ENCODE data around the gene SETBP1.

SETBP1 gene

GRCh38 chr18:45102126-45102525, 421.4 kb downstream of the SETBP1 start:
- peaks cover 65% of the 10 kb centered on the region for H3K4me1 ChIP-seq (ENCODE audit: control insufficient read depth, low read length)
- peak overlapping the region; percentile 94 for H3K27ac ChIP-seq (ENCODE audit: low read depth, low read length)
- no peaks in the 10 kb centered on the region for H4K20me1 ChIP-seq (ENCODE audit: control insufficient read depth, insufficient read depth, low read depth, low read length)
- no peak for TF ChIP-seq CTCF (IDR thresholded peaks at IDR 0.05; ENCODE audit: low read depth, low read length, poor library complexity, severe bottlenecking)
- no peak for TF ChIP-seq EZH2phosphoT487 (IDR thresholded peaks at IDR 0.05; ENCODE audit: borderline replicate concordance, low read length)
- H3F3A ChIP-seq (ENCODE audit: control insufficient read depth, insufficient read depth) = peaks cover 39% of the 10 kb centered on the region
- H3K9me3 ChIP-seq (ENCODE audit: control insufficient read depth, insufficient read depth, low read length) = no peaks in the 10 kb centered on the region
- peak overlapping the region; percentile 53 for H3K4me3 ChIP-seq (ENCODE audit: low read length)
- peak overlapping the region; percentile 84 for H3K4me2 ChIP-seq (ENCODE audit: low read length)
- no peaks in the 10 kb centered on the region for H3K79me2 ChIP-seq (ENCODE audit: control insufficient read depth, low read length)
- H3K27me3 ChIP-seq (ENCODE audit: control insufficient read depth, low read length) = no peaks in the 10 kb centered on the region
- H3K36me3 ChIP-seq (ENCODE audit: control insufficient read depth, low read length) = peaks cover 4% of the 10 kb centered on the region; the same call in 1 of the 2 replicates
- no peaks in the 10 kb centered on the region for H3K9me2 ChIP-seq (replicated peaks; ENCODE audit: control insufficient read depth, low read length)

GRCh38 chr18:45102863-45103262, 422.2 kb downstream of the SETBP1 start:
- H3K27ac ChIP-seq (ENCODE audit: low read depth, low read length) = peak overlapping the region; percentile 94
- H3K27me3 ChIP-seq (ENCODE audit: control insufficient read depth, low read length) = no peaks in the 10 kb centered on the region
- no peaks in the 10 kb centered on the region for H4K20me1 ChIP-seq (ENCODE audit: control insufficient read depth, insufficient read depth, low read depth, low read length)
- peaks cover 72% of the 10 kb centered on the region for H3K4me1 ChIP-seq (ENCODE audit: control insufficient read depth, low read length)
- no peaks in the 10 kb centered on the region for H3K79me2 ChIP-seq (ENCODE audit: control insufficient read depth, low read length)
- H3K4me3 ChIP-seq (ENCODE audit: low read length) = peak overlapping the region; percentile 53
- no peaks in the 10 kb centered on the region for H3K9me2 ChIP-seq (replicated peaks; ENCODE audit: control insufficient read depth, low read length)
- H3K36me3 ChIP-seq (ENCODE audit: control insufficient read depth, low read length) = peaks cover 4% of the 10 kb centered on the region; the same call in 1 of the 2 replicates
- H3K9me3 ChIP-seq (ENCODE audit: control insufficient read depth, insufficient read depth, low read length) = no peaks in the 10 kb centered on the region
- TF ChIP-seq EZH2phosphoT487 (IDR thresholded peaks at IDR 0.05; ENCODE audit: borderline replicate concordance, low read length) = no peak
- no peak for TF ChIP-seq CTCF (IDR thresholded peaks at IDR 0.05; ENCODE audit: low read depth, low read length, poor library complexity, severe bottlenecking)
- peaks cover 39% of the 10 kb centered on the region for H3F3A ChIP-seq (ENCODE audit: control insufficient read depth, insufficient read depth)
- peak overlapping the region; percentile 84 for H3K4me2 ChIP-seq (ENCODE audit: low read length)

GRCh38 chr18:45103319-45104048, 422.8 kb downstream of the SETBP1 start:
- Histone ChIP-seq H3K4me2 (ENCODE audit: low read length) (peak overlapping the region; percentile 84), H3K36me3 (ENCODE audit: control insufficient read depth, low read length) (peaks cover 4% of the 10 kb centered on the region; the same call in 1 of the 2 replicates), H3K4me1 (ENCODE audit: control insufficient read depth, low read length) (peaks cover 72% of the 10 kb centered on the region), H3K79me2 (ENCODE audit: control insufficient read depth, low read length) (no peaks in the 10 kb centered on the region), H3F3A (ENCODE audit: control insufficient read depth, insufficient read depth) (peaks cover 39% of the 10 kb centered on the region), H3K9me3 (ENCODE audit: control insufficient read depth, insufficient read depth, low read length) (no peaks in the 10 kb centered on the region), H3K4me3 (ENCODE audit: low read length) (peak overlapping the region; percentile 53), H3K9me2 (replicated peaks; ENCODE audit: control insufficient read depth, low read length) (no peaks in the 10 kb centered on the region), H3K27me3 (ENCODE audit: control insufficient read depth, low read length) (no peaks in the 10 kb centered on the region), H3K27ac (ENCODE audit: low read depth, low read length) (peak overlapping the region; percentile 94), H4K20me1 (ENCODE audit: control insufficient read depth, insufficient read depth, low read depth, low read length) (no peaks in the 10 kb centered on the region)
- TF ChIP-seq CTCF (IDR thresholded peaks at IDR 0.05; ENCODE audit: low read depth, low read length, poor library complexity, severe bottlenecking) (no peak), EZH2phosphoT487 (IDR thresholded peaks at IDR 0.05; ENCODE audit: borderline replicate concordance, low read length) (no peak)
